ENCODE measurements around the gene DMRTC2. TPM values are rescaled to one million over a fixed set of nuclear protein-coding genes. Genes with fewer than 3 reads are reported as not detected.

DMRTC2 gene
- total and polyA plus RNA-seq, 7 experiments from 2014 or later, result 0.12 TPM; not detected in 6

- Mint-ChIP-seq H3K27me3 (peaks cover 0 to 34% (median 4%) of the 10 kb centered on the region in 5 donors), H3K4me1 (peaks cover 0 to 3% (median 0%) of the 10 kb centered on the region in 7 donors), H3K27ac (peak overlapping the region in 1 of 9 donors; percentile 27), H3K9me3 (peaks cover 0 to 2% (median 0%) of the 10 kb centered on the region in 11 donors), H3K36me3 (peaks cover 0 to 3% (median 0%) of the 10 kb centered on the region in 5 donors), H3K4me3 (no peak overlapping the region)
- H3K27ac ChIP-seq (ENCODE audit: low read depth, low read length), result no peak overlapping the region
- no peaks in the 10 kb centered on the region for H3K36me3 ChIP-seq (ENCODE audit: control insufficient read depth in 2 of 3, insufficient read depth in 3 of 3, low read length in 3 of 3)
- H3K4me3 ChIP-seq (ENCODE audit: low read length), result no peak overlapping the region
- no peak for ATAC-seq
- POLR2A ChIA-PET, result no interaction called here
- no peaks in the 10 kb centered on the region for H3K4me1 ChIP-seq (ENCODE audit: control insufficient read depth in 2 of 2, insufficient read depth in 2 of 2, low read length in 2 of 2)
- no peaks in the 10 kb centered on the region for H3K27me3 ChIP-seq (ENCODE audit: control insufficient read depth in 2 of 2, insufficient read depth in 2 of 2, low read length in 2 of 2)
- DNase-seq, result no peak
- H3K9me3 ChIP-seq (ENCODE audit: control insufficient read depth in 2 of 3, low read length in 3 of 3), result no peaks in the 10 kb centered on the region
- intact Hi-C loops (cut with micrococcal nuclease), result no loop called here
- CTCF ChIA-PET, result no interaction called here
Observed at GRCh38 chr19:41849067-41849466, 4.2 kb downstream of the DMRTC2 start.

GRCh38 chr19:41850381-41850780 is 5.5 kb downstream of the DMRTC2 start:
- Histone ChIP-seq H3K4me1 (ENCODE audit: control insufficient read depth in 2 of 2, insufficient read depth in 2 of 2, low read length in 2 of 2) (no peaks in the 10 kb centered on the region), H3K36me3 (ENCODE audit: control insufficient read depth in 2 of 3, insufficient read depth in 3 of 3, low read length in 3 of 3) (no peaks in the 10 kb centered on the region), H3K4me3 (ENCODE audit: low read length) (no peak overlapping the region), H3K27me3 (ENCODE audit: control insufficient read depth in 2 of 2, insufficient read depth in 2 of 2, low read length in 2 of 2) (no peaks in the 10 kb centered on the region), H3K9me3 (ENCODE audit: control insufficient read depth in 2 of 3, low read length in 3 of 3) (no peaks in the 10 kb centered on the region), H3K27ac (ENCODE audit: low read depth, low read length) (no peak overlapping the region)
- no peak overlapping the region for H3K4me3 Mint-ChIP-seq
- CTCF ChIA-PET, result no interaction called here
- POLR2A ChIA-PET, result interaction anchor here (0.7 to 1.8 kb wide), 2 partner anchors 10 to 49 kb away, joined by 5 to 6 read pairs; partner anchors contain the start of gene RPS19
- ATAC-seq (no peak), DNase-seq (no peak)
- no peaks in the 10 kb centered on the region for H3K9me3 Mint-ChIP-seq
- no peak overlapping the region for H3K27ac Mint-ChIP-seq
- peaks cover 0 to 45% (median 4%) of the 10 kb centered on the region in 5 donors for H3K27me3 Mint-ChIP-seq
- no peaks in the 10 kb centered on the region for H3K36me3 Mint-ChIP-seq
- peaks cover 0 to 3% (median 0%) of the 10 kb centered on the region in 7 donors for H3K4me1 Mint-ChIP-seq
- intact Hi-C loops (cut with micrococcal nuclease), result no loop called here

- no peaks in the 10 kb centered on the region for H3K9me3 Mint-ChIP-seq
- H3K36me3 Mint-ChIP-seq, result no peaks in the 10 kb centered on the region
- DNase-seq, result no peak
- ChIA-PET CTCF (interaction anchor here (1.7 kb wide), 1 partner anchor 58 kb away, joined by 4 read pairs; no protein-coding TSS in a partner anchor), POLR2A (interaction anchor here (1.8 kb wide), 1 partner anchor 9 kb away, joined by 6 read pairs; the partner anchor contains the start of gene RPS19)
- peak overlapping the region in 1 of 9 donors; percentile 5 for H3K27ac Mint-ChIP-seq
- Histone ChIP-seq H3K4me3 (ENCODE audit: low read length) (no peak overlapping the region), H3K4me1 (ENCODE audit: control insufficient read depth in 2 of 2, insufficient read depth in 2 of 2, low read length in 2 of 2) (no peaks in the 10 kb centered on the region), H3K27ac (ENCODE audit: low read depth, low read length) (no peak overlapping the region), H3K36me3 (ENCODE audit: control insufficient read depth in 2 of 3, insufficient read depth in 3 of 3, low read length in 3 of 3) (no peaks in the 10 kb centered on the region), H3K27me3 (ENCODE audit: control insufficient read depth in 2 of 2, insufficient read depth in 2 of 2, low read length in 2 of 2) (no peaks in the 10 kb centered on the region), H3K9me3 (ENCODE audit: control insufficient read depth in 2 of 3, low read length in 3 of 3) (no peaks in the 10 kb centered on the region)
- peaks cover 0 to 3% (median 0%) of the 10 kb centered on the region in 7 donors for H3K4me1 Mint-ChIP-seq
- ATAC-seq, result no peak
- H3K27me3 Mint-ChIP-seq, result peaks cover 0 to 42% (median 4%) of the 10 kb centered on the region in 5 donors
- intact Hi-C loops (cut with micrococcal nuclease), result no loop called here
- H3K4me3 Mint-ChIP-seq, result no peak overlapping the region
Observed at GRCh38 chr19:41851456-41851855, 6.6 kb downstream of the DMRTC2 start.

- Histone ChIP-seq H3K4me3 (ENCODE audit: low read length) (no peak overlapping the region), H3K9me3 (ENCODE audit: control insufficient read depth in 2 of 3, low read length in 3 of 3) (no peaks in the 10 kb centered on the region), H3K4me1 (ENCODE audit: control insufficient read depth in 2 of 2, insufficient read depth in 2 of 2, low read length in 2 of 2) (no peaks in the 10 kb centered on the region), H3K36me3 (ENCODE audit: control insufficient read depth in 2 of 3, insufficient read depth in 3 of 3, low read length in 3 of 3) (no peaks in the 10 kb centered on the region), H3K27ac (ENCODE audit: low read depth, low read length) (no peak overlapping the region), H3K27me3 (ENCODE audit: control insufficient read depth in 2 of 2, insufficient read depth in 2 of 2, low read length in 2 of 2) (no peaks in the 10 kb centered on the region)
- DNase-seq (no peak), ATAC-seq (no peak)
- intact Hi-C loops (cut with micrococcal nuclease), result no loop called here
- peak overlapping the region in 1 of 9 donors; percentile 6 for H3K27ac Mint-ChIP-seq
- H3K4me3 Mint-ChIP-seq, result no peak overlapping the region
- ChIA-PET CTCF (interaction anchor here (1.4 kb wide), 1 partner anchor 10 kb away, joined by 4 read pairs; no protein-coding TSS in a partner anchor), POLR2A (no interaction called here)
- H3K4me1 Mint-ChIP-seq, result peaks cover 0 to 3% (median 0%) of the 10 kb centered on the region in 7 donors
- H3K27me3 Mint-ChIP-seq, result peaks cover 0 to 47% (median 4%) of the 10 kb centered on the region in 5 donors
- no peaks in the 10 kb centered on the region for H3K9me3 Mint-ChIP-seq
- H3K36me3 Mint-ChIP-seq, result no peaks in the 10 kb centered on the region
Observed at GRCh38 chr19:41853344-41853743, 8.5 kb downstream of the DMRTC2 start.

- Histone ChIP-seq H3K27me3 (ENCODE audit: control insufficient read depth in 2 of 2, insufficient read depth in 2 of 2, low read length in 2 of 2) (no peaks in the 10 kb centered on the region), H3K27ac (ENCODE audit: low read depth, low read length) (no peak overlapping the region), H3K36me3 (ENCODE audit: control insufficient read depth in 2 of 3, insufficient read depth in 3 of 3, low read length in 3 of 3) (no peaks in the 10 kb centered on the region), H3K4me1 (ENCODE audit: control insufficient read depth in 2 of 2, insufficient read depth in 2 of 2, low read length in 2 of 2) (no peaks in the 10 kb centered on the region), H3K9me3 (ENCODE audit: control insufficient read depth in 2 of 3, low read length in 3 of 3) (no peaks in the 10 kb centered on the region), H3K4me3 (ENCODE audit: low read length) (no peak overlapping the region)
- Mint-ChIP-seq H3K4me1 (peaks cover 0 to 3% (median 0%) of the 10 kb centered on the region in 7 donors), H3K27me3 (peaks cover 0 to 47% (median 4%) of the 10 kb centered on the region in 5 donors), H3K9me3 (no peaks in the 10 kb centered on the region), H3K27ac (no peak overlapping the region), H3K36me3 (no peaks in the 10 kb centered on the region), H3K4me3 (no peak overlapping the region)
- DNase-seq (no peak), ATAC-seq (no peak)
- ChIA-PET POLR2A (no interaction called here), CTCF (interaction anchor here (1.4 kb wide), 1 partner anchor 10 kb away, joined by 4 read pairs; no protein-coding TSS in a partner anchor)
- intact Hi-C loops (cut with micrococcal nuclease), result no loop called here
Observed at GRCh38 chr19:41853768-41854167, 8.9 kb downstream of the DMRTC2 start.

- H3K9me3 Mint-ChIP-seq, result no peaks in the 10 kb centered on the region
- peaks cover 5 to 31% (median 8%) of the 10 kb centered on the region in 3 experiments for H3K36me3 ChIP-seq (ENCODE audit: control insufficient read depth in 2 of 3, insufficient read depth in 3 of 3, low read length in 3 of 3)
- H3K4me1 Mint-ChIP-seq, result peaks cover 33 to 42% (median 36%) of the 10 kb centered on the region in 7 donors
- intact Hi-C loops (cut with micrococcal nuclease), result loop anchor here (1.0 to 2.0 kb wide), 11 partner anchors 16 to 443 kb away; partner anchors contain the start of genes RABAC1 (in 2 of the 2), DEDD2 (in 1 of the 2), PAFAH1B3 (in 1 of the 2) and PRR19 (in 1 of the 2)
- H3K36me3 Mint-ChIP-seq, result peaks cover 4 to 34% (median 13%) of the 10 kb centered on the region in 5 donors
- H3K4me3 ChIP-seq (ENCODE audit: low read length), result peak overlapping the region; percentile 90
- peaks cover 0 to 15% (median 0%) of the 10 kb centered on the region in 5 donors for H3K27me3 Mint-ChIP-seq
- POLR2A ChIA-PET, result interaction anchor here (0.9 to 10.0 kb wide), 13 partner anchors 8 to 595 kb away, joined by 3 to 220 read pairs (median 7); partner anchors contain the start of genes ARHGEF1, CD79A and RABAC1
- DNase-seq (no peak), ATAC-seq (no peak)
- peak overlapping the region; percentile 86 to 95 (median 93) for H3K4me3 Mint-ChIP-seq
- H3K9me3 ChIP-seq (ENCODE audit: control insufficient read depth in 2 of 3, low read length in 3 of 3), result no peaks in the 10 kb centered on the region
- H3K27me3 ChIP-seq (ENCODE audit: control insufficient read depth in 2 of 2, insufficient read depth in 2 of 2, low read length in 2 of 2), result no peaks in the 10 kb centered on the region
- H3K27ac Mint-ChIP-seq, result peak overlapping the region; percentile 91 to 98 (median 95)
- CTCF ChIA-PET, result interaction anchor here (0.7 to 3.0 kb wide), 12 partner anchors 13 to 100 kb away, joined by 3 to 38 read pairs (median 5); partner anchors contain the start of gene RABAC1
- H3K27ac ChIP-seq (ENCODE audit: low read depth, low read length), result peak overlapping the region; percentile 89
- H3K4me1 ChIP-seq (ENCODE audit: control insufficient read depth in 2 of 2, insufficient read depth in 2 of 2, low read length in 2 of 2), result peaks cover 33 to 37% of the 10 kb centered on the region in 2 donors
Observed at GRCh38 chr19:41859213-41859617, 14.4 kb downstream of the DMRTC2 start.
